ENCODE results near the gene ATRN.

- TF ChIP-seq CTCF (IDR thresholded peaks at IDR 0.05; ENCODE audit: low read length) (no peak), EZH2 (IDR thresholded peaks at IDR 0.05; ENCODE audit: borderline replicate concordance, low read length) (no peak)
Measured at GRCh38 chr20:3583765-3584164, 112.9 kb downstream of the ATRN start.

Data from OCI-LY1 (cell line).